CD4-positive, alpha-beta T cell treated with Interleukin-12 subunit alpha and Interleukin-12 subunit beta, for 1 hour (primary cell): ENCODE measurements around the gene C12orf42.
A peak's percentile ranks its signal among the peaks of the same experiment; 100 is the strongest.

Source experiments
- DNase-seq: peaks from one replicate; pipeline ENCODE4 v3.0.0-alpha.2; 2020

Gene C12orf42

DNA sequence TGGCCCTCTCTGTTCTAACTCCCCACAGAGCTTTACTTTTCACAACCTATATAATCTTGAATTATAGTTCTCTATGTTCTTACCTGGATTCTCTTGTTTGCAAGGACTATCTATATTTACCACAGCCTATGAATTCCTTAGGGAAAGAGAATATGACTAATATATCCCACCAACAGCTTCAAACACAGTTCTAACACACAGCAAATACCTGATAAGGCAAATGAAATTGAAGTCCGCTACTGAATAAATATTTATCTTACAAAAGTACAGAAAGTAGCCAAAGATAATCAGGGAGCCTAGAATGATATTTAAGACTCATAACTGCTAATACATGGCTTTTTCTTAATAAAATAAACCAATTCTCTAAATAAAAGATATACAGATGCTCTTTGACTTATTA is 165.1 kb downstream of the C12orf42 start:
- DNase-seq: no peak

- no peak for DNase-seq
These were observed 168.1 kb downstream of the C12orf42 start for GRCh38 chr12:103327676-103328075.

GRCh38 chr12:103326190-103326589 is 169.6 kb downstream of the C12orf42 start:
- no peak for DNase-seq

DNA sequence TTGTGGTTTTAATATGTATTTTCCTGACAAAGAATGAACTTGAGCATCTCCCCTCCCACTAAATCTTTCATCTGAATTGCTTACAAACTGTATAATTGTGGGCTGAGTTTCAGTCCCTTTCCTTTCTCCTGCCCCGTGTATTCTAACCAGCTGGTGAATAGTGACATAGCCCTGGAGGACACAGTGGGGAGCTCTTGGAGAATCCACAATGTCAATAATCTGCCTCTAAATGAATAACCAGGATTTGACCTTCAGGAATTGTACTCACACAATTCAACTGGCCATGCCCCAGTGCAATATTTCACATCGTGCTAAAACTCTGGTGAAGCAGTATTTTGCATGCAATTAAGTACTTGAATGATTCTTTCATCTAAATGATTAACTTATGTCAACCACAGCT is 177.2 kb downstream of the C12orf42 start:
- DNase-seq: no peak

GRCh38 chr12:103317220-103317619 is 178.5 kb downstream of the C12orf42 start:
- DNase-seq: no peak

GRCh38 chr12:103314786-103315185 is 181.0 kb downstream of the C12orf42 start:
- DNase-seq: no peak

DNA sequence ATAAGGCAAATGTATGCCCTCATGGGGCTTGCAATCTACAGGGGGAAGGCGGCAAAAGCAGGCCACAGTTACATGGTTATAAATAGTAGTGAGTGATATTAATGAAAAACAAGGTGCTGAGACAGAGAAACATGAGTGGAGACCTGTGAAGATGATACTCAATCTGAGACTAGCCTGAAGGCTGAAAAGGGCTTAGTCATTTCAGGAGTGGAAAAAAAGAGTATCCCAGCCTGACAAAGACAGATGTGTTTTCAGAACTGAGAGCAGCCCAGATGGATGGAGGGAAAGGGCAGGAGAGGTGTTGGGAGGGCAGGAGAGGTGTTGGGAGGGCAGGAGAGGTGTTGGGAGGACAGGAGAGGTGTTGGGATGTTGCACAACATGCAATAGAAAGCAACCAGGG is 181.9 kb downstream of the C12orf42 start:
- no peak for DNase-seq

DNA sequence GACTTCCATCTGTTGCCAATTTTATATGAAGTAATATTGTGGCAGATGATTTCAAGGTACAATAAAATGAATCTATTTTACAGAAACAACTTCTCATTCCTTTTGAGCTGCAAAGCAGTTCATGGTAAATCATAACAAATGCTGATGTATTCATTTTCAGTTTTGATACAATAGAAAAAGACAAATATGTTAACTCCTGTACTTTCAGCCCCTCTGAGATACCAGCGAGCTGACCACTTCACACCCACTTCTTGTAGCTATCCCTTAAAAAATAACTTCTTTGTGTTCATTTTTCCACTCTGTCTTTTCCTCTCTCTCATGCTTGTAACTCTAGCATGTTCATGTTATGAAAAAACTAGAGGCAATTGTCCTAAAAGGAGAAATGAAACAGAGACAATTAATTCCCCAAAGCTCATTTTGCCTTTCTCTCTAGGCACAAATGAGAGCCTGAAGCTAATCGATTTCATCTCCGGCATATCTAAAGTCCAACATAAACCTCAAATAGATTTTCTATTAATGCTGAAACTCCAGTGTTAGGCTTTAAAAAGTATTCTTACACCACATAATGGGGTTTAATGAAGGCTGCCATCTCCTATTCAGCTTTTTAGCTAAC is 182.9 kb downstream of the C12orf42 start:
- DNase-seq: no peak

DNA sequence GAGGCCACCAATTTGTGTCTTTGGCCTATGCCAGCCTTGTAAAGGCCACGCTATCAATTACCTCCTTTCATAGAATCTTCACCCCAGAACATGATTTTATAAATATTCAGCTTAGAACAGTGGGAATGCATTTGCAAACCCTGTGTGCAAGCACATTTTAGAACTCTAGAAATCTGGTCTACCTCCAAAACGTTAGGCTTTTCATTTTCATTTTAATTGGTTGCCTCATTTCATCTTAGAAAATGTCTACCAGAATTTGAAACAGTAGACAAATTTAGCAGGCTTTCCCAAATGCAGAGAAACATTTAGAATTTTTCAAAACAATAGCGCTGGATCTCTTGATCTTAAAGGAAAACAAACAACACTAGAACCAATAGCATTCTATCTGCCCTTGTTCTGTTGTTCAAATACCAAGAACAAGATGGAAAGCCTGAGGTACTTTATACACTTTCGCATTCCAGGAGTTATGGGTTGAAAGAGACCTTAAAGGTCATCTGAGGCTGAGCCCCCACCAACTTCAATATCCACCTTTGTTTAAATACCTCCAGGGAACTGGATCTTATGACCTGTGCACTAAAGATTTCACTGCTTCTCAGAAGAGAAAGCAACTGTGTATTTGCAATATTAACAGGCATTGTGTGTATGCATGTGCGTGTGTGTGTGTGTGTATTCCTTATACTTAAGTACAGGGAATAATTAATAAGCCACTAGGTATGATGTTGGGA is 185.1 kb downstream of the C12orf42 start:
- no peak for DNase-seq

DNA sequence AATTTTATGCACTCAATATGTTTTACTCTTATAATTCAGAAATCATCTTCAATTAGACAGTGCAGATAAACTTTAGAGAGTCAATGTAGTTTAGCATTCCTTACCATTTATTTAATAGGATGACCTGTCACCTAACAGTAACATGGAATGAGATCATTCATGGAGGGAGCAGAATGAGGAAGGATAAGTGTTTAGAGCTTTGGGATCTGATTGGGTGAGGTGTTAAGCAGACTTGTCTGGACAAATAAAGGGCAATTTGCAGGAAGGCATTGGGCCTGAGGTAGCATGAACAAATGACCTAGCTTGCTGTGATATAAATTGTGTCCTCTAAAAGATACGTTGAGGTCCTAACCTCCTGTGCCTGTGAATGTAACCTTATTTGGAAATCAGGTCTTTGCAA is 187.4 kb downstream of the C12orf42 start:
- no peak for DNase-seq

DNA sequence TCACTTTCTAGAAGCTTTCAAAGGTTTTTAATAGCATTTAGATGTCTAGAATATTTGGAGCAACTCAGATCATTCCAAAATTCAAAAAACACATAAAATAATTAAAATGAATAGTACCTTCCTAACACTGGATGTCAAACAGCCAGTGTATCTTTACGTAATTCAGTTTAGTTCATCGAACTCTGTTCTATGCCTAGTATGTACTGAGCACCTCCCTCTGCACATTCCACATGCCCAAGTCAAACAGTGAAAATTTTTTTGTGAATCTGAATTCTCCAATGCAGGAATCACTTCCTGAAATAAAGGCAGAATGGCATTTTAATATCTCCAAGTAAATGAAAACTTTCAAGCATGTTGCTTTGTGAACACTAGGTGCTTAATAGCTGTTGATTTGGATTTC is 192.3 kb downstream of the C12orf42 start:
- DNase-seq: no peak

DNA sequence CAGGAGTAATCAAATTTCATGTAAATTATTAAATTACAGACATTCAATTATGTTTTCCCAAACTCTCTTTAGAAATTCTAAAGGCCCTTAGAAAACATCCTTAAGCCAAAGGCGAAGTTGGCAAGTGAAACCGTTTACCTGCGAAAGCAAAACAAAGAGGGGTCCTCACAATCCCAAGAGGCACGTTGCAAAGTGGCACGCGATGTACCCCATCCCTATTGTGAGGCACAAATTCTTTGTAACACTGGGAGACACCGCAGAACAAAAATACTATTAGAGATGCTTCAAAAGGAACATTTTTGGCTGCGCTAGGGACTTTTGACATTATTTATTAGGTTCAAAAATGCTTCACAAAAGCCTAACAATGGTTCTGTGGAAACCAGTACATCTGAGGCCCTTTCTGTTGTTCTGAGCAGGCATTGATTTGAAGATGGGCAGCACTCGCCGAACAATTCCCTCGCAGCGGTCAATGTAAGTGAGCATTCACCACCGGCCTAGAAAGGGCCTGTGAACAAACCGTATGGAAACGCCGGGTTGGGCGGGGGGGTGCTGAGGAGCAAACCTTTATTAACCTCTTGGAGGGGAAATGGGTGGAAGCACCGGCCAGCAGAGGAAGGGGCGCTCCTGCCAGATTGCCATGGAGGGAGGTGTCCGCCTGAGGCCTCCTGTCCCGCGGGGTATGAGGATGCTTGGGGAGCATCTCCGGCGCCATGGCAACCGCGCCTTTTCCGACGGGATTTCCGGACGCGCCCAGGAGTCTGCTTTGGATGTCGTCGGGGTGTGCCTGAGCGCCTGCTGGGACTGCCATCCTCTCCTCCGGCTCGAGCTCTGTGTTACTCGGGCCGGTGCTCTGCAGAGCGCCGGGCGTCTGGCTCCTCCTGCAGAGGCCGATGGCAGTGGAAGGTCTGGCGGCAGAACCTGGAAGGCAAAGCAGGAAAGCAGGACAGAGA is 193.9 kb downstream of the C12orf42 start:
- DNase-seq: no peak

GRCh38 chr12:103288016-103288415 is 207.8 kb downstream of the C12orf42 start:
- no peak for DNase-seq

GRCh38 chr12:103282124-103282523 is 213.6 kb downstream of the C12orf42 start:
- no peak for DNase-seq

- no peak for DNase-seq
These were observed 216.3 kb downstream of the C12orf42 start for GRCh38 chr12:103279444-103279843.

DNA sequence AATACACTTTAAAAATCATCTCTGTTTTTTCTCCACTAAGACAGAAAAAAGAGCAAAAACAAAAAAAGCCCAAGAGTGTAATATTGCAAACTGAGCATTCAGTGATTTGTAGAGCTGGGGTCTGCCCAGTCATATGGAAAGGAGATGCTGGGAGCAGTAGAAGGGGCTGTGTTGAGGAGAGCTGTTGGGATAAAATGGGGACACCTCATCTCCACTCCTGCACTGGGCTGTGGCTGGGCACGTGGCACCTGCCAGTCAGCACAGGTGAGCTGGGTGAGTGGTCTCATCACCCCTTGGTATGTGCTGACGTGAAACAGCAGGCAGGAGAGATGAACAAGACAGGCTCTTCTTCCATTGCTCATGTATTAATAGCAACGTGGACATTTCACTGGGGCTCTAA is 217.4 kb downstream of the C12orf42 start:
- DNase-seq: no peak

DNA sequence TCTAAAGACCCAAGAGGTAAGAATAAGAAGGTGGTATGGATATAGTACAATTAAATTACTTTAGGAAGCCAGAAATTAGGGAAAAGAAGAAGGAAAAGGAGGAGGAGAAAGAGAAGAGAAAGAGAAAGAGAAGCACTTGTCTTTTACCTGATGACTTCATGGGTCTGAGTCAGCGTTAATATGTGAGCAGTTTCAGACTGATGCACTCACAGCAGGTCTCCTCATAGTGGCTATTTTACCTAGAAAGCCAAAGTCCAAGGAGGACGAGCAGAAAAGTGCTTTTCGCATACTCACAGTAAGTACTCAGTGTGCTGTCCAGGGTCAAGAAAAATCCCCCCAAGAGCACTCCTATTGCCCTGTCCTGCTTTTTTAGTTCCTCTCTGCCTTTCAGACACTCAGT is 222.1 kb downstream of the C12orf42 start:
- DNase-seq: no peak

- no peak for DNase-seq
These were observed 222.8 kb downstream of the C12orf42 start for GRCh38 chr12:103272949-103273348.

DNA sequence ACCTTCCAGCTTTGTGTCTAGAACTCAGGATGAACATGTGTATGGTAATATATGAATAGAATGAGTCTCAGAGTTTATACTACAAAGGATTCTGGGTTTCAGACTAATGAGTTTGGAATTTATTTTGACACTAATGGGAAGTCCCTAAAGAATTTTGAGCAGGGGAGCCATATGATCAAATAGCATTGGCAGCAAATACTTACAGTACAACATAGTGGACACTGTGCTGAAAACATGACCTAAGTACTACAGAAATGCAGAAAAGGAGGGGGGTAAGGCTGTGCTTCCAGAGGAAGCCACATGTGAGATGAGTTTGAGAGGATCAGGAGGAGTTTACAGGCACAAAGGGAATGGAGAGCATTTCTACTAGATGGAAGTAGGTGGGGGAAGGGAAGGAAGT is 225.8 kb downstream of the C12orf42 start:
- DNase-seq: no peak

DNA sequence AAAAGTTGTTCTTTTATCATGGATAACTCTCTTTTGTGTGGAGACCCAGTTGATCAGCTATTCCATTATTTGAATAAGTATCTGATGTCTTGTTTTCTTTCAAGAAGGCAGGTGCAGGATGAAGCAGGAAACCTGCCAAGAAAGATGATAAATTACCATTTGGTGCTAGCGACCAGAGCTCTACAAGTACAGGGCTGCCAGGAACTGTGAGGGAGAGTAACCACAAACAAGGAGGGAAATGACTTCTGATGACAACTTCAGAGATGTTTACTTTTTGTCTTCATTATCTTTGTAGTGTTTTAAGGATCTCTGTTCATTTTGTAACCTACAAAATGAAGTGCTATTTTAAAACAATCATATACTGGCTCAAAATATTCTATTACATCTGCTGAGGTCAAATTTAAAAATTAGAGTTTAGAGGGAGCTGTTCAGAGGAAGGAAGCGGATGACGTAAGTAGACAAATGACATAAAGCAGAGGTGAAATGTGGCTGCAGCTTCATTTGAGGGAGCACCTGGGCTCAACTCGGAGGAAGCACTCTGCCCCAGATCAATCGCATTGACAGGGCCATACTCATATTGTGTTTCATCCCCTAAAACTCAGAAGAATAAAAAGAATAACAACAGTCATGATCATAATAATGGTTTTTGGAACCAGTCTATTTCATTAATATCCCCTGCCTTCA is 226.8 kb downstream of the C12orf42 start:
- peak; percentile 2 for DNase-seq

- DNase-seq: no peak
These were observed 238.0 kb downstream of the C12orf42 start for GRCh38 chr12:103257763-103258162.
